Vagina (tissue), 2 donors: ENCODE measurements around the gene UBR3. TPM values are rescaled to one million over a fixed set of nuclear protein-coding genes. Genes with fewer than 3 reads are reported as not detected.

Experiments used
- DNase-seq, 2 donors: peaks; one replicate each; pipeline ENCODE4 v3.0.0-alpha.2; 2017; ENCODE audit errors: extremely low spot score in 2 of 2
- H3K27ac ChIP-seq: fragments of 200-600 bp; sonication (generic); one replicate; pipeline ENCODE4 v1.5.1; 2019
- H3K27me3 ChIP-seq: fragments of 200-600 bp; sonication (generic); one replicate; pipeline ENCODE4 v1.5.1; 2019
- H3K36me3 ChIP-seq, 2 donors: fragments of 200-600 bp; sonication (generic); one replicate each; pipeline ENCODE4 v1.5.1; 2017 to 2019
- H3K4me1 ChIP-seq: fragments of 200-600 bp; sonication (generic); one replicate; pipeline ENCODE4 v1.5.1; 2019
- H3K4me3 ChIP-seq, 2 donors: fragments of 200-600 bp; sonication (generic); 1 replicate in 1 of 2; 2 replicates in 1 of 2; pipeline ENCODE4 v1.5.1; 2016 to 2019
- H3K9me3 ChIP-seq: fragments of 200-600 bp; sonication (generic); one replicate; pipeline ENCODE4 v1.5.1; 2019
- CTCF ChIP-seq, 3 experiments: fragments of 450-650 bp in 2 of 3; fragments of 200-600 bp in 1 of 3; sonication (generic) in 1 of 3; IDR thresholded peaks; one replicate each; pipeline ENCODE4 v1.5.1; 2017 to 2019; ENCODE audit warnings: antibody characterized with exemption in 3 of 3, mild to moderate bottlenecking in 2 of 3, moderate library complexity in 2 of 3
- POLR2A ChIP-seq, 2 donors: fragments of 450-650 bp; IDR thresholded peaks; one replicate each; pipeline ENCODE4 v1.6.1; 2017; ENCODE audit warnings: antibody characterized with exemption in 2 of 2, mild to moderate bottlenecking in 2 of 2, moderate library complexity in 2 of 2
- POLR2AphosphoS5 ChIP-seq, 2 donors: sonication (generic); formaldehyde crosslinking; IDR thresholded peaks; one replicate each; pipeline ENCODE4 v1.9.0; 2017; ENCODE audit warnings: antibody characterized with exemption in 2 of 2, mild to moderate bottlenecking in 2 of 2, low read depth in 1 of 2; ENCODE audit not compliant: insufficient read depth in 1 of 2
- intact Hi-C: fragments of 100-400 bp; cut with DNase I; formaldehyde crosslinking; loops from one replicate; pipeline ENCODE4 v1.15.1; 2023
- total RNA-seq: library from RNA; depleted of rRNA; stranded (reverse); fragments of >200 nt; gene quantifications from one replicate; pipeline ENCODE4 v1.2.3, GENCODE V29; 2016

UBR3 gene
- total RNA-seq, 1 donor from 2014 or later: 59.2 TPM

DNA sequence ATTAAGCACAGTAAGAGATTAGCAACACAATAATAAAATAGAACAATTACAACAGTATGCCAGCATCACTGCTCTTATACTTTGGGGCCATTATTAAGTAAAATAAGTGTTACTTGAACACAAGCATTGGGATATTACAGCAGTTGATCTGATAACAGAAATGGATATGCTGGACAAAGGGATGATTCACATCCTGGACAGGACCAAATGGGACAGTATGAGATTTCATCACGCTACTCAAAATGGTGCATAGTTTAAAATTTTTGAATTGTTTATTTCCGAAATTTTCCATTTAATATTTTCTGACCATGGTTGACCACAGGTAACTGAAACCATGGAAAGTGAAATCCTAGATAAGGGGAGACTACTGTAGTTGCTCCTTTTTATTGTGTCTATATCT, 138.2 kb downstream of the UBR3 start:
- no peaks in the 10 kb centered on the region for H3K4me1 ChIP-seq
- H3K9me3 ChIP-seq: no peaks in the 10 kb centered on the region
- intact Hi-C loops: no loop called here
- H3K27ac ChIP-seq: no peak overlapping the region
- H3K36me3 ChIP-seq: peaks cover 0 to 20% of the 10 kb centered on the region in 2 donors
- DNase-seq: no peak
- no peak for TF ChIP-seq CTCF (IDR thresholded peaks at IDR 0.05)
- TF ChIP-seq POLR2A (IDR thresholded peaks at IDR 0.05): no peak
- TF ChIP-seq POLR2AphosphoS5 (IDR thresholded peaks at IDR 0.05; ENCODE audit: insufficient read depth in 1 of 2, low read depth in 1 of 2): no peak
- no peak overlapping the region for H3K4me3 ChIP-seq
- H3K27me3 ChIP-seq: no peaks in the 10 kb centered on the region

DNA sequence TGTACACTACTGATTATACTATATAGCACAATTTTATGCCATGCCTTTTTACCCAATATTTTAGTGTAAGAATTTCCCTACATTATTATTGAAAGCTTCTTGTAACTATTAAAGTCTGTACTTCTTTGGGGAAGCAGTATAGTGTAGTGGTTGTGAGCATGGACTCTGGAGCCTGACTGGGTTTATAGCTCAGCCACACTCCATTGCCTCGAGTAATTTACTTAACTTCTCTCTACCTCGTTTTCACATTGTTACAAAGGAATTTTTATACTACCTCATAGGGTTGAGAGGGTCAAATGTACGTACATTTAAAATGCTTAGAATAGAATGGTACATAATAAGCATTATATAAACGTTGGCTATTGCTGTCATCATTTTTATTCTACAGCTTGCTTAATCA, 139.2 kb downstream of the UBR3 start:
- no peak for DNase-seq
- no peak for TF ChIP-seq POLR2A (IDR thresholded peaks at IDR 0.05)
- no peak for TF ChIP-seq CTCF (IDR thresholded peaks at IDR 0.05)
- no peak for TF ChIP-seq POLR2AphosphoS5 (IDR thresholded peaks at IDR 0.05; ENCODE audit: insufficient read depth in 1 of 2, low read depth in 1 of 2)
- no peaks in the 10 kb centered on the region for H3K27me3 ChIP-seq
- no peak overlapping the region for H3K27ac ChIP-seq
- H3K9me3 ChIP-seq: no peaks in the 10 kb centered on the region
- H3K4me1 ChIP-seq: no peaks in the 10 kb centered on the region
- no peak overlapping the region for H3K4me3 ChIP-seq
- intact Hi-C loops: no loop called here
- peaks cover 0 to 15% of the 10 kb centered on the region in 2 donors for H3K36me3 ChIP-seq

DNA sequence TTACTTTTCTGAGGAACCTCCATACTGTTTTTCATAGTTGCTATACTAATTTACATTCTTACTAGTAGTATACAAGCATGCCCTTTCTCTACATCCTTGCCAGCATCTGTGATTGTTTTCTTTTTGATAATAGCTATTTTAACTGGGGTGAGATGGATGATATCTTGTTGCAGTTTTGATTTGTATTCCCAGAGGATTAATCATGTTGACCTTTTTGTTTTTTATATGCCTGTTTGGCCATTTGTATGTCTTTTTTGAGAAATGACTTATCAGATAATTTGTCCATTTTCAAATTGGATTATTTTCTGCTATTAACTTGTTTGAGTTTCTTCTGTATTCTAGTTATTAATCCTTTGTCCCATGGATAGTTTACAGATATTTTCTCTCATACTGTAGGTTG, 141.5 kb downstream of the UBR3 start:
- Histone ChIP-seq H3K4me3 (no peak overlapping the region), H3K36me3 (peaks cover 0 to 10% of the 10 kb centered on the region in 2 donors)
- TF ChIP-seq POLR2AphosphoS5 (IDR thresholded peaks at IDR 0.05; ENCODE audit: insufficient read depth in 1 of 2, low read depth in 1 of 2) (no peak), POLR2A (IDR thresholded peaks at IDR 0.05) (no peak), CTCF (IDR thresholded peaks at IDR 0.05) (no peak)

GRCh38 chr2:169975221-169975620, 148.0 kb downstream of the UBR3 start:
- no peak for DNase-seq
- TF ChIP-seq POLR2AphosphoS5 (IDR thresholded peaks at IDR 0.05; ENCODE audit: insufficient read depth in 1 of 2, low read depth in 1 of 2): no peak
- no peak for TF ChIP-seq POLR2A (IDR thresholded peaks at IDR 0.05)
- TF ChIP-seq CTCF (IDR thresholded peaks at IDR 0.05): no peak
- Histone ChIP-seq H3K4me3 (no peak overlapping the region), H3K27me3 (no peaks in the 10 kb centered on the region), H3K27ac (no peak overlapping the region), H3K9me3 (peaks cover 9% of the 10 kb centered on the region), H3K36me3 (peaks cover 0 to 9% of the 10 kb centered on the region in 2 donors), H3K4me1 (no peaks in the 10 kb centered on the region)
- intact Hi-C loops: no loop called here

More for the DNA sequence above, 141.5 kb downstream of the UBR3 start:
- intact Hi-C loops: no loop called here
- no peaks in the 10 kb centered on the region for H3K27me3 ChIP-seq
- H3K9me3 ChIP-seq: no peaks in the 10 kb centered on the region
- no peaks in the 10 kb centered on the region for H3K4me1 ChIP-seq
- no peak for DNase-seq
- no peak overlapping the region for H3K27ac ChIP-seq

DNA sequence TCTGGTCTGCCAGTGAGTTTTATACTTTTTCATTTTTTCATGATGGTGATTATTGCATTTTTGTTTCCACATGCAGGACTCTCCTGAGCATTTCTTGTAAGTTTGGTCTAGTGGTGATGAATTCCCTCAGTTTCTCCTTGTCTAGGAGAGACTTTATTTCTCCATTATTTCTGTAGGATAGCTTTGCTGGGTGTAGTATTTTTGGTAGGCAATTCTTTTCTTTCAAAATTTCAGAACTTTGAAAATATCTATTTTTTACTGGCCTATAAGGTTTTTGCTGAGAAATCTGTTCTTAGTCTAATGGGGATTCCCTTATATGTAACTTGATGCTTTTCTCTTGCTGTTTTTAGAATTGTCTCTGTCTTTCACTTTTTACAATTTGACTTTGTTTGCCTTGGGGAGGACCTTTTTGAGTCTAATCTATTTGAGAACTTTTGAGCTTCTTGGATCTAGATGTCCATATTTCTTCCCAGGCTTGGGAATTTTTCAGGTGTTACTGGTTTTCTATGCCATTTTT, 149.1 kb downstream of the UBR3 start:
- TF ChIP-seq POLR2A (IDR thresholded peaks at IDR 0.05): no peak
- no peak for TF ChIP-seq POLR2AphosphoS5 (IDR thresholded peaks at IDR 0.05; ENCODE audit: insufficient read depth in 1 of 2, low read depth in 1 of 2)
- no peak for TF ChIP-seq CTCF (IDR thresholded peaks at IDR 0.05)
- H3K27ac ChIP-seq: no peak overlapping the region
- H3K4me1 ChIP-seq: no peaks in the 10 kb centered on the region
- H3K4me3 ChIP-seq: no peak overlapping the region
- H3K9me3 ChIP-seq: peaks cover 9% of the 10 kb centered on the region
- H3K36me3 ChIP-seq: peaks cover 0 to 9% of the 10 kb centered on the region in 2 donors
- intact Hi-C loops: no loop called here
- no peak for DNase-seq
- H3K27me3 ChIP-seq: no peaks in the 10 kb centered on the region
